Measurements from ENCODE around the gene DACH1.

- TF ChIP-seq ZNF143 (CRISPR knock-in tag; IDR thresholded peaks at IDR 0.05): no peak
- no peak for TF ChIP-seq ZBTB26 (CRISPR knock-in tag; IDR thresholded peaks at IDR 0.05; ENCODE audit: borderline replicate concordance)
- TF ChIP-seq, protein P1, sequence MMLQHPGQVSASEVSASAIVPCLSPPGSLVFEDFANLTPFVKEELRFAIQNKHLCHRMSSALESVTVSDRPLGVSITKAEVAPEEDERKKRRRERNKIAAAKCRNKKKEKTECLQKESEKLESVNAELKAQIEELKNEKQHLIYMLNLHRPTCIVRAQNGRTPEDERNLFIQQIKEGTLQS (CRISPR knock-in tag; IDR thresholded peaks at IDR 0.05): no peak
Observed at GRCh38 chr13:71880753-71881541, 13.9 kb upstream of the DACH1 start.

Data from HepG2 (cell line).